Activated T-cell treated with anti-CD3 and anti-CD28 coated beads for 4 hours (primary cell): ENCODE data around the gene CLASP1.
"Not testable (repeated sequence)": the region's sequence is repeated elsewhere in the genome, so short reads cannot be mapped to it uniquely, and the experiment has no call there.

ENCODE experiments used
- DNase-seq: peaks from one replicate; pipeline ENCODE4 v3.0.0-alpha.2; 2020

CLASP1 gene

DNA sequence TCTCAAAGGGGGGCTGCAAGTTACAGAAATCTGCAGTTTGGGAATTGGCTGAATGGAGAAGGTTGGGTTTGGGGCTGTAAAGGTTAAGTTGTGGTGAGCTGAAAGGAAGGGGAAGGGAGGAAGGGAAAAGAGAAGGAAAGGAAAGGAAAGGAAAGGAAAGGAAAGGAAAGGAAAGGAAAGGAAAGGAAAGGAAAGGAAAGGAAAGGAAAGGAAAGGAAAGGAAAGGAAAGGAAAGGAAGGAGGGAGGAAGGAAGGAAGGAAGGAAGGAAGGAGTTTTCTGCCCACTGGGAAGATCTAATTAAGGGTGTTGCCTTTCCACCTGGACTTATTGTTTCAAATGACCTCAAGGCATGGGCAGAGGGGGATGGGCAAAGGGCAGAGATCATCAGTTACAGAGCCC, 348.1 kb downstream of the CLASP1 start:
- not testable (repeated sequence) for DNase-seq

DNA sequence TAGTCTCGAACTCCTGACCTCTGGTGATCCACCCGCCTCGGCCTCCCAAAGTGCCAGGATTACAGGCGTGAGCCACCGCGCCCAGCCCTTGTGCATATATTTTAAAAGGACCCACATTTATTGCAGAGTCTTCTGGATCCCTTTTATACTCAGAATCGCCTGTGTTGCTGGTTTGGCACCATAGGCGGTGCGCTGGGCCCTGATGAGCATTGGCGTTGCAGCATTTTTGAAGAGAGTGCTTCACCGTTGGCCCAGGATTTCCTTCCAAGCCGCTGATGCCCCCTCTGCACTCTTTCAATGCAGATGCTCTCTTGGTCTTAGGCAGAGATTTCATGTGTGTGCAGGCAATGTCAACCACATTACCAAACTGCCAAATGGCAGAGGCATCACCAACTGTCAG, 350.8 kb downstream of the CLASP1 start:
- no peak for DNase-seq

DNA sequence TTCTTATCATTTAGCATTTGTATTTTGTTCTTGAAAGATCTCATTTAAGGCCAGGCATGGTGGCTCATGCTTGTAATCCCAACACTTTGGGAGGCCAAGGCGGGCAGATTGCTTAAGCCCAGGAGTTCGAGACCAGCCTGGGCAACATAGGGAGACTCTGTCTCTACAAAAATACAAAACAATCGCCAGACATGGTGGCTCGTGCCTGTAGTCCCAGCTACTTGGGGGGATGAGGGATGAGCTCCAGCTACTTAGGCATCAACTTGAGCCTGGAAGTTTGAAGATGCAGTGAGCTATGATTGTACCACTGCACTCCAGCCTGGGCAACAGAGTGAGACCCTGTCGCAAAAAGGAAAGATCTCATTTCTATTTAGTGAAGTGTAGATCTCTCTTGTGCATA, 351.4 kb downstream of the CLASP1 start:
- DNase-seq = not testable (repeated sequence)

DNA sequence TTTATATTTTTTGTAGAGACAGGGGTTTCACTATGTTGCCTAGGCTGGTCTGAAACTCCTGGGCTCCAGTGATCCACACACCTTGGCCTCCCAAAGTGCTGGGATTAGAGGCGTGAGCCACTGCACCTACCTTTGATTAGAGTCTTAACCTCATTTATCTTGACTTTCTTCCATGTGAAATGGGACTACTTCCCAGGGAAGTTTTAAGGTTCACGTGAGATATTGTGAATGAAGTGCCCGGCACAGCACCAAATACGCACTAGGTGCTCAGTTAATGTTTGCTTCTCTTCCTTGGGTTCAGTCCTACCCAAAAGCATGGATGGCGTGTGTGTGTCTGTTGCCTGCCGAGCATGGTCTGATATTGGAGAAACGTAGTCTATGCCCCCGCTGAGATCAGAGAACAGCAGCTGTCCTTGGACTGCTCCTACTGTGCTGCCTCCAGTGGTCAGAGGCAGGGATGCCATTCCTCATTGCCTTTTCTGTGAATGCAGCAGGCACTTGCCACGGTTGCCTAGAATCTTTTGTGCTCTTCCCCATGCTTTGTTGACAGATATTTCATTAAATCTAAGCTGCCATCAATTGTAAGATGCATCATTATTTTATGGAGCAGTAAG, 351.9 kb downstream of the CLASP1 start:
- no peak for DNase-seq

DNA sequence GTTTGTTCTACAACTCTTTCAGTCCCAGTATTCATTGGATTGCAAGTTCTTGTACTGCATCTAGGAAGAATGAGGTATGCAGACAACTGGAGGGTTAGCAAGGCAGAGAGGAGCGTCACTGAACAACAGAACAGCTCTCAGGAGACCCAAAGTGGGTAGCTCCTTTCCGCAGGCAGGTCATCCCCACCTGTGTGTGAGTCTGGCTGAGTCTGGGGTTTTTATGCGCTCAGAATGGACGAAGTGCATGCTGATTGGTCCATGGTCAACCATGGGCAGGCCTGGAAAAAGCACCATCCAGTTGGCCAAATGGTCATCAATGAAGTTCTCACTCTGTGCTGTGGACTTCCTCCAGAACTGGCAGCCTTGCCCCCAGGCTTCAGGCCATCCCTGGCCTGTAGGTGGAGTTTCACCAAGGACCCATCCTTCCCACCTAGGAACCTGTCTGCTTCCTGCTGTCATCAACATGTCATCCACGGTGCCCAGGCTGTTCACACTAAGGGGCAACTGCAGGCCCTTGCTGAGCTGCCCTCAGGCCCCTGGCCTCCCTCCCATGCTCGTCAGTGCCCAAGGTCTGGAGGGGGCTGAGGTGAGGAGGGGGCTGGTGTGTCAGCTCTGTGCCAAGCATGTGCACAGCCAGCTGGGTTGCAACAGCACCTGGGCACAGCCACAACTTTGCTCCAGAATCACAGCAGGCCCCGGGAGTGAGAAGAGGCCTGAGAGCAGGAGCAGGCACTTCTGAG, 353.2 kb downstream of the CLASP1 start:
- DNase-seq = no peak

DNA sequence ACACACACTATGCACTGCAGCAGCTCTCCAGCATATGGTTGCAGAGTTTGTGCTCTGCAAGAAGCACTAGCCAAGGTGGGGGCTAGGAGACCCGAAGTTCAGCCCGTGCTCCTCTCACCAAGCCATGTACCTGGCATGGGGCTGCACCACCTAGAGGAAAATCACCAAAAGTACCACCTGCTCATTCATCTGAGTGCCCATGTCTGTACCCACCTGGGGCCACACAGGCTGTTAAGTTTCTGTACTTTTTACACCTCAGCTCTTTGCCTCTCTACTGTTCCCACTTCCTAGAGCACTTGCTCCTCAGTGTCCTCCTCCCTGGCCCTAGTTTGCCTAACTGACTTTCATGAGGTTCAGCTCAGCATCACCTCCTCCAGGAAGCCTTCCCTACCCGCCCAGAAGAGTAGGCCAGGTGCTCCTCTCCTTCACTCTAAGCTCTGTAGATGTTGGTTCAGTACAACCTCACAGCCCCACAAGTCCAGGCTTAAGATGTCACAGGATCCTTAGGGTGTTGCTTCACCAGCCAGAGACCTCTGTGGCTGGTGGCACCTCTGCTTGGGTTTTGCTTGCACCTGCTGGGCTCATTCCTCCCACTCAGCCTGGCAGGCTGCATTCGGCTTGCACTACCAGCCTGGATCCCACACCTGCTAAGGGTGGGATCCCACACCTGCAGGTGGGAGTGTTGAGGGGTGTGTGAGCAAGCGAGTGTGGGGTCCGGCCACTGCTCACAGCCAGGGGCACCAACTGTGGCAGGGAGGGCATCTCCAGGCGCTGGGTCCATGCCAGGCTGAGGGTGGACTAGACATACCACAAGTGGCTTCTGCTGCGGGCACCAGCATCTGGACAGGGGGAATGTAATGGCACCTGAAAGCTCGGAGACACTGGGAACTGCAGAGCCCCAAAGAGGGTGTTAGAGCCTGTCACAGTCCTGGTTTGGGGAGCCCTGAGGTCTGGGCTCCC, 354.1 kb downstream of the CLASP1 start:
- no peak for DNase-seq

DNA sequence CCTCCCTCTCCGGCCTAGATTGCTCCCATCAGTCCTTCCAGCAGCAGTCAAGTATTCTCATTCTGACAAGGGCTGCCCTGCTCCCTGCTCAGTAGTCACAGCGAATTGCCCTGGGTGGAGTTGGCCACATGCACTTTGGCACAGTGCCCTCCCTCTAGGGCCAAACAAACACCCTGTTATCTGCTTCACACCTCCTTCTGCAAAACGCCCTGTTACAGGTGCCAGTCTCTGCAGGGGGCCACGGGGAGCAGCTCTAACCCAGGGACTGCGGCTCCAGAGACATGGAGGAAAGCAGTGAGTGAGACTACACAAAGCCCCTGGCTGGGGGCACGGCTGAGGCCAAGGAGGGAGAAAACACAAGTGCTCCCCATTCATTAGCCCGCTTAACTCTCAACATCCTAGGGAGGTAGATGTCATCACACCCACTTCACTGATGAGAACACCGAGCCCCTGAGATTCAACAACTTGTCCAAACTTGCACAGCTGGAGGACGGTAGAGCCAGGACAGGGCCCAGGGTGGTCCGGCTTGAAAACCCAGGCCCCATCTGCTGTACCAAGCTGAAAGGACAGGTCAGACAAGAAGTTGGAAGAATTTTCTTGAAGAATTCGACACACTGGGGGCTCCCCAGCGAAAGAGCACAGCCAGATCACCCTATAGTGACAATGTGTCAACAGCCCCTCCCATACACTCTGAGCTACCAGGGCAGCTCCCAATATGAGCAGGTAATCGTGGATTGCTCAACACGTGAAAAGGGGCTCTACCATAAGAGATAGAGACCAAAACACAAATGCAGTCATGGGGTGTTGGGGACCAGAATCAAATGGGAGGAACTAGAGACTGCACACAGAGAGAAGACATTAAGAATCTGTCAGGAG, 355.6 kb downstream of the CLASP1 start:
- DNase-seq = no peak

DNA sequence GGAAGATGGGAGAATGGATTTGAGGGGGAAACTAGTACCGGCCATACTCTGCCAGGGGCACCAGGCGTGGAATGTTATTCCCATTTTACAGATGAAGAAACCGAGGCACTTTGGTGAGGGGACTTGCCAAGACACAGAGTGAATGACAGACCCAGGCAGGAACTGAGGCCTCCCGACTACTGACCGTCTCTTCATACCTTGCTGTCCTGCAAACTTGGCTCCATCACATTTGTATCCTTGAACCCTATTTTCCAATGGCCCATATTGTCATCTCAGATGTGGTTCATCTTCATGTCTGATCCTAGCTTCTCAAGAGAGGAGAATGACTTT, 358.0 kb downstream of the CLASP1 start:
- DNase-seq = no peak

DNA sequence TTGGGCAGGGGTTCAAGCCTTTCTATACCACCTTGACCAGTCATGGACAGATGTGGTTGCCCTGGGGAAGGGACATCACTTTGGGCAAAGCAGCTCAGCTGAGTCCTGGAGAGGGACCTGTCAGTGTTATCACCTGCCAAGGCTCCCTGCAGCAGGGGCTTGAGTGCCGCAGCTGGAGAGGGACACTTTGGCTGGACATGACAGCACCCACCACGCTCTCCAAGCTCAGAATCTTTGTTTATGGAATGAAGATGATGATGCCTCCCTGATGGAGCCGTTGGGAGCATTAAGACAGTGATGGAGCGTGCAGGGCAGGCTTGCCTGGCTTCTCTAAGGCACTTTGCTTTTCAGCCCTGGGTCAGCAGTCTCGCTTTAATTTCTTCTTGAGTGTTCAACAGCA, 360.0 kb downstream of the CLASP1 start:
- no peak for DNase-seq

DNA sequence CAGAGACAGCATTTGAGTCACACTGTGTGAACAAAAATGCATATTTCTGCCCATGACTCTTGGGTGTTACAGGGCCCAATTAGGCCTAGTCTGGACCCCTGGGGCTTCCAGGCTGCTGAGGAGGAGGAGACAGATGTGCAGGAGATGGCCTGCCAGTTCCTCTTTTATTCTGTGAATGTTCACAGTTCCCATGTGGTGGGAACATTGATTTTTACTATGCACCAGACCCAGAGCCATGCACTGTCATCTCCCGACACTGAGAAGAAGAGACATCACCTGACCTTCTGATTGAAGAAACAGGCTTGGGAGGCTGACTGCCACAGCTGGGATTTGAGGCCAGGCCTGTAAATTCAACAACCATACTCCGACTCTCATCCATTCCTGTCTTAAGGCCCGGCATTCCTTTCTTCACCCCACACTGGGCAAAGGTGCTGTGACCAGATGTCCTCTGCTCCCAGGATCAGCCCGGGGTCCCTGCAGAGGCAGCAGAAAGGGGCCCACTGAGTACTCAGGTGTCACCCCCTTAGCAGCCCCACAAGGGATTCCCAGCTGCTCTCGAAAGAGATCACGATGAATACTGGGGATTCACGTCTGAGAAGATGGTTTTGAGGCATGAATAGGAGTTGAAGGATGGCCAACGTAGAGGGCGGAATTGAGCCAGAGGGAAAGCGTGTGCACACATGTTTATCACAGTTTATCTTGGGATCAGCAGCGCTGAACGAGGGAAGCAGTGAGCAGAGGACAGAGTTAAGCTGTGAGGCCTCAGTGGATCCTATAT, 360.6 kb downstream of the CLASP1 start:
- no peak for DNase-seq

DNA sequence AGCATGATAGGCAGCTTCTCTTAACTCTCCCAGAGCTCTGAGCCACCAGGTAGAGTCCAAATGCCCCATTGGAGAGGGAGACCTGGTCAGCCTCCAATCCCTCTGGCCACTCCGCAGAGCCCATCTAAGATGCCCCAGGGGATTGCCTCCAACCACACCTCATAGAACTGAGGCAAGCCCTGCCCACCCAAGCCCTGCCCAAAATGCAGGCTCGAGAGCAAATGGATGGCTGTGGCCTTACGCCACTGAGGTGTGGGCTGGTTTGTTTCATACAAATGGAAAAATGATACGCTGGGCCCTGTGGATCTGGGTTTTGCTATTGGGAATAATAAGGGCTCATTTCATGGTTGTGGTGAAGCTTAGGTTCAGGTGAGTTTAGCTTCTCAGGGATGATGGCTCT, 361.3 kb downstream of the CLASP1 start:
- no peak for DNase-seq
